Measurements from ENCODE around the gene VAT1L.

VAT1L gene

DNA sequence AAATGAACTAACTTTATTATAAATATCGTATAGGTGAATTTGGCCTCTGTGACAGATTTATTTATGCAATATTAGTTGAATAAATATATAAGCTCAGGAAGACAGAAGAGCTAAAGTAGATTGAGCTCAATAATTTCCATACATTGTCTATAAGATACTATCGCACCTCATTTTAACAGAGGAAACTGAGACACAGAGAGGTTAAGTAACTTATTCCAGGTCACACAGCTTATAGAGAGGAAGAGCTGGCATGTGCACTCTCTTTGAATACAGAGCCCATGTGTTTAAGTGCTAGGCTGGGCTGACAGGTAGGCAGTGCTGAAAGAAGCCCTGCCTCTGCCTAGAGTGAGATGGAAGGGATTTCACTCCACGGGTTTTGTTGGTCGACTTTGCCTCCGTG lies 48.4 kb downstream of the VAT1L start:
- DNase-seq, result no peak

DNA sequence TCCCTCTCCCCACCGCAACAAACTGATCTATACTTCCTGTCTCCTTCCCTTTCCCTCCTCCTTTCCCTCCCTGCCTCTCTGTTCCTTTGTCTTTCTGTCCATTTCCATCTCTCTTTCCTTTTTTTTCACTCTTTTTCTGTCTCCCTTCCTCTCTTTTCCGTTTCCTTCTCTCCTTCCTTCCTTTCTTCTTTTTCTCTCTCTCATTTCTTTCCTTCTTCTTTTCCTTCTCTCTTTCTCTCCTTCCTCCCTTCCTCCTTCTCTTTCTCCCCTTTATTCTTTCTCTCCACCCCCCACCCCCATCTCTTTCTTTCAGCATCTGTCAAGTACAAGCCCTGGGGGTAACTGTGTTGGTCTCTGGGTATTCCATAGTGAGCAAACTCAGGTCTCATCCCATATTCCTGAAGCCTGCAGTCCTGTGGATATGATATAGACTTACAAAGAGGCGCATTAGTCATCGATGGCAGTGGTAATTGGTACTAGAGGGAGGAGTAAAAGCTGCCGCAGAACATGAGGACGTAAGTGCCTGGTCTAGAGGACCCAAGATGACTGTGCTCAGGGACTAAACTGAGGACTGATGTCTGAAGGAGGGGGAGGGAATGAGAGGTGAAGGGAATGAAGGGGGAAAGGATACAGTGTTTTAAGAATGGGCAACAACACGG lies 50.4 kb downstream of the VAT1L start:
- DNase-seq, result no peak

DNA sequence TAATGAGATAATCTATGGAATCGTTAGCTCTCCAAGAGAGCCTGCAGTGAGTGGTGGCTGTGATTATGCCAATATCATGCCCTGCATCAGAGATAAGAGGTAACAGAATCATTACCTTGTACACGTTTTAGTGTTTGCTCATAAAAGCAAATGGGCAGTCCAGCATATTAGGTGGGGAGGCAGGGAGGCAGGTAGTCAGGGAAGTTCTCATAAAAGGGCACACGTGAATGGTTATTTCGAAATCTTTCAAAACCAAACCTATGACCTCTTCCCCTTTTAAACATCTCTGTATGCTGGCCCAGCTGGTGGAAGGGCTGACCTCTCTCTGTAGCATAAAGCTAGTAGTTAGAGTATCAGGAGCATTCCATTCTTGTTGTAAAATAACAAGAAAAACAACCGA lies 51.7 kb downstream of the VAT1L start:
- DNase-seq, result no peak

DNA sequence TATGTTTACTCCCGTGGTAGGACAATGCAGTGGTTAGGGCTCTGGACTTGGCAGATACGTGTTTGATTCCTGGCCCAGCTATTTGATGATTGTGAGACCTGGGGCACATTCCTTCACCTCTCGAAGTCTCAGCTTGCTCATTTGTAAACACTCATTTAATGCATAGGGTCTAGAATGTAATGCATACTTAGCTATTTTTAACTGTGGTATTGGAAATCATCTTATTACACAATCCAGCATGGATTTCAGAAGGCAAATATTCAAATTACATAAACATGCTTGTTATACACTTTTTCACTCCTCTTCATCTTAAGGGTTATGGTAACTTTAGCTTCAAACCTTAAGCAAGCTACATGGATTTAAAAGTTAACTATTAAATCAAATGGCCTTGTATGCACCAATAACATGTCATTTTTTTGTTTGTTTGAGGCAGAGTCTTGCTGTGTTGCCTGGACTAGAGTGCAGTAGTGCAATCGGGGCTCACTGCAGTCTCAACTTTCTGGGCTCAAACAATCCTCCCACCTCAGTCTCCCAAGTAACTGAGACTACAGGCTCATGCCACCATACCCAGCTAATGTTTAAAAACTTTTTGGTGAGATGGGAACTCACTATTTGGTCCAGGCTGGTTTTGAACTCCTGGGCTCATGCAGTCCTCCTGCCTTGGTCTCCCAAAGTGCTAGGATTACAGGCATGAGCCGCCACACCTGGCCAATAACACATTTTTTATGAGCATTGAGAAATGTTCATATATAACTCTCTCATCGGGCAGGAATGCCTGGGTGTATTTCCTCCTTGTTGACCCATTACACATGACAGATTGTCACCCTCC lies 52.5 kb downstream of the VAT1L start:
- DNase-seq, result no peak

DNA sequence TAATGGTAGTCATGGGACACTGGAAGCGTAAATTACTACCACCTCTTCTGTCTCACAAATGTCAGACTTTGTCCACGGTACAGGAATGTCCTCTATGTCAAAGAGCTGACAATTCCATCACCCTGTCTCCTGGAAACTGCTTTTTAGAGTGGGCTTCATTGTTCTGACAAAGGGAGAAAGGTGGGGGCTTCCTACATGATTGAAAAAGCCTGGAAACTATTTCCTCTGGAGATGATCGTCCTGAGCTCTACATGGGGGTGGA lies 53.1 kb downstream of the VAT1L start:
- no peak for DNase-seq

- DNase-seq, result no peak
These were observed 54.1 kb downstream of the VAT1L start for GRCh38 chr16:77842468-77842867.

GRCh38 chr16:77843405-77843804 lies 55.0 kb downstream of the VAT1L start:
- DNase-seq, result no peak

GRCh38 chr16:77844801-77845200 lies 56.4 kb downstream of the VAT1L start:
- no peak for DNase-seq

DNA sequence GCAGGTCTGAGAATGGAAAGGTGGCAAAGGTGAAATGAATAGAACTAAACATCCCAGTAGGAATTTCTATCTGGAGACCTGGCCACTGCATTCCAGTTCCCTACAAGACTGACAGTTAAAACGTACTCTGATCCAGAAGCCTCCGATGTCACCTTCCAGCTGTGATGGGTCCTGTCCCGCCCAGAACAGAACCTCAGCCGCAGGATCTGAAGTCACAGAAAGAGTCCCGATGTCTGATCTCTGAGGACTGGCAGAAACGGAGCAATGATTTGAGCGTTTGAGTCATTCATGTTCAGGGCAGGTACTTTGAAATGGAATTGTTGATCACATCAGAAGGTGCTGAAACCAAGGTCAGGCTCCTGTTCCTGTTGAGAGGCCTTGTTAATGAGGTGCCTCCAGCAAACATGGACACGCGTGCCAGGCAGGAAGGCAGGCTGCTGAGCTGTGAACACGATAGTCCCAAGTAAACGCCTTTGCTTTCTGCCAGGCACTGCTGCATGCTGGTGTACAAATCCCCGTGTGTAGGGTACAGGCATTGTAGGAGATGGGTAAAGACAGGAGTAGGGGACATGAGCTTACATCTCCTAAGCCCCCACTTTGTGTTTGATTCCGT lies 61.4 kb downstream of the VAT1L start:
- DNase-seq, result no peak

- no peak for DNase-seq
These were observed 62.4 kb downstream of the VAT1L start for GRCh38 chr16:77850636-77851333.

DNA sequence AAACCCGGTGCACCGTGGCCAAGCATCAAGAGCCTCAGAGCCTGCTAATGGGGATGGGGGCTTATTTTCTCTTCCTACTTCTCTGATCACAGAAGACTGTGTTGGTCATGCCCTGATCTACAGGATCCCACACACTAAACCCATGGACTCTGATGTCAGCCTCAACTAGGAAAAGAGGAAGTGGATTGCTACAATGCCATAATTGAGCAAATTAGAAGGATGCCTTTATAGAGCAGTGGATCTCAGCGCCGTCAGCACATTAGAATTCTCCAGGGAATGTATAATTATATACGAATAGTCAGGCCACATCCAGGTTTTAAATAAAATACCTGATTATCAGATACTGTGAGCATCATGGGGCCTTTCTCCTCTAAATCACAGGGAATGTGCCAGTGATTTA lies 64.8 kb downstream of the VAT1L start:
- DNase-seq, result no peak

DNA sequence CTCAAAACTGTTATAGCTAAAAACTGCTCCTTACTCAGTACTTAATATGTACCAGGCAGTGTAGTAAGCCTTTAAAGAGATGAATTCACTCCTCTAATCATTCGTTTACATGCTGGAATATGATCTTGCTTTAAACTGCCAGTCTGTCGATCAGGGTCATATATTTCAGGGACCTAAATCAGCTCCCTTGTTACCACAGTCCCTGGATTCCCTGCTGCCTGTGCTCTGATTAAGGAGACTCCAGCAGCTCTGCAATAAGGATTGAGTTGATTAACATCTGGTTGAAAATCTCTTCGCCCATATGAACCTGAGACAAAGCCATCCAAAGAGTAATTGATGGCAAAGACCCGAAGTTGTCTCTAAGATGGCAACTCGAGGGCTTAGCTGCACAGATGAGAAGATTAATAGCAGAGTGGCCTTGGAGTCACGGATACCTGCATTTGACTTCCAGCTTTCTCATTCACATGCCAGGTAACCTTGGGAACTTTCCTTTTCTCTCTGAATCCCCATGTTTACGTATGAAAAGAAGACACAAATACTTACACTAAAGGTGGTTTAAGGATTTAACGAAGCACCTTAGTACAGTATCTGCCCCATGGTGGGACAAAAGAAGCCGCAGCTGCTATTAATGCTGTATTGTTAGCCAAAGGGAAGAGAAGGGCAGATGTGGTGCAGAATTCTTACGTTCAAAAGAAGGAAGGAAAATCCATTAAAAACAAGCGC lies 68.2 kb downstream of the VAT1L start:
- DNase-seq, result no peak

GRCh38 chr16:77858060-77858459 lies 69.7 kb downstream of the VAT1L start:
- no peak for DNase-seq

DNA sequence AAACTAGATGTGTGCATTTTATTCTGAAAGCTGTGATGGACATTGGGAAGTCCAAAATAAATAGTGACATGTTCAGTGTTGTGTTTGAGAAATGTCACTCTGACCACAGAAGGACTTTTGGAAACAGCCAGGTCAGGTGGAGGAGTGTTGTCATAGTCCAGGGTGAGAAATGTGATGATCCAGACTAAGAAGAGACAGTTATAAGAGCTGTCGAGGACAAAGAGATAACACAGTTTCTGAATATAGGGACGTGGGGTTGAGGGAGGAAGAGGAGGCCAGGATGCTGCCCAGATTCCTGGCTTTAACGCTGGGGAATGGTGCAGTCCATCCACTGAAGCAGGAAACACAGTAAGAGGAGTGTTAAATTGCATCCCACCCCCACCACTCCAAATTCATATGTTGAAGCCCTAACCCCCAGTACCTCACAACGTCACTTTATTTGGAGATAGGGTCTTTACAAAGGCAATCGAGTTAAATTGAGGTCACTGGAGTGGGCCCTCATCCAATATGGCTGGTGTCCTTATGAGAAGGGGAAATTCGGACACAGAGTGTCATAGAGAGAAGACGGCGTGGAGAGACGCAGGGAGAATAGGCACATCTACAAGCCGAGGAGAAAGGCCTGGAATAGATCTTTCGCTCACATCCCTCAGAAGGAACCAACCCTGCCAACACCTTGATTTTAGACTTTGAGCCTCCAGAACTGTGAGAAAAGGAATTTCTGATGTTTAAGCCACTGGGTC lies 71.3 kb downstream of the VAT1L start:
- no peak for DNase-seq

DNA sequence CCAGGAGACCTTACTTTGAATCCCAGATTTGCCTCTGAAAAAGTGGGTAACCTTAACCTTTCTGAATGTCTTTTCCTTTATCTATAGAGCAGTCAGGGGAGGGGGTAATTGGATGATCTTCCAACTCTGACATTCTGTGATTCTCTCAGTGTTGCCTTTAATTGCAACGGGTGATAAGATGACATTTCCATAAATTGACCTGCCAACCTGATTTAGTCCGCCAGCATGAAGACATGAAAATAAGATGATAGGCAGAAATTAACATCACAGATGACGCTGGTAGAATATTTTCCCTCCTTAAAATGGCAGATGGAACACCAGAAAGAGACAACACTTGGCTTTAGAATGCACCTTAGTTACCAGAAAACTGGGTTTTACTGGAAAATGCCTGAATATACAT lies 72.6 kb downstream of the VAT1L start:
- DNase-seq, result no peak

GRCh38 chr16:77863250-77863649 lies 74.9 kb downstream of the VAT1L start:
- DNase-seq, result no peak

- no peak for DNase-seq
These were observed 78.4 kb downstream of the VAT1L start for GRCh38 chr16:77866752-77867151.

DNA sequence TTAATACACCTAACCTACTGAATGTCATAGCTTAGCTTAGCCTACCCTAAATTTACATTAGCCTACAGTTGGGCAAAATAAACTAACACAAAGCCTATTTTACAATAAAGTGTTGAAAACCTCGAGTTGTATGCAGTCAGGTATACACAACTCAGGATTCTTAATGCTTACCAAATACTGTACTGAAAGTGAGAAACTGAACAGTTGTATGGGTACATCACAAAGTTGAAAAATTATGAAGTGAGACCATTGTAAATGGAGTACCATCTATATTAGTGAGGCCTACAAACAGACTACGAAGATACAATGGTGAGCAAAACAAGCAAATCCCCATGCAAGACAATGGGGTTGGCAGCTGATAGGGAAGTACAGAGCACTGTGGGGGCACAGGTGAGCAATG lies 79.7 kb downstream of the VAT1L start:
- DNase-seq, result no peak

- DNase-seq, result peak; percentile 22
These were observed 80.1 kb downstream of the VAT1L start for GRCh38 chr16:77868478-77868877.

DNA sequence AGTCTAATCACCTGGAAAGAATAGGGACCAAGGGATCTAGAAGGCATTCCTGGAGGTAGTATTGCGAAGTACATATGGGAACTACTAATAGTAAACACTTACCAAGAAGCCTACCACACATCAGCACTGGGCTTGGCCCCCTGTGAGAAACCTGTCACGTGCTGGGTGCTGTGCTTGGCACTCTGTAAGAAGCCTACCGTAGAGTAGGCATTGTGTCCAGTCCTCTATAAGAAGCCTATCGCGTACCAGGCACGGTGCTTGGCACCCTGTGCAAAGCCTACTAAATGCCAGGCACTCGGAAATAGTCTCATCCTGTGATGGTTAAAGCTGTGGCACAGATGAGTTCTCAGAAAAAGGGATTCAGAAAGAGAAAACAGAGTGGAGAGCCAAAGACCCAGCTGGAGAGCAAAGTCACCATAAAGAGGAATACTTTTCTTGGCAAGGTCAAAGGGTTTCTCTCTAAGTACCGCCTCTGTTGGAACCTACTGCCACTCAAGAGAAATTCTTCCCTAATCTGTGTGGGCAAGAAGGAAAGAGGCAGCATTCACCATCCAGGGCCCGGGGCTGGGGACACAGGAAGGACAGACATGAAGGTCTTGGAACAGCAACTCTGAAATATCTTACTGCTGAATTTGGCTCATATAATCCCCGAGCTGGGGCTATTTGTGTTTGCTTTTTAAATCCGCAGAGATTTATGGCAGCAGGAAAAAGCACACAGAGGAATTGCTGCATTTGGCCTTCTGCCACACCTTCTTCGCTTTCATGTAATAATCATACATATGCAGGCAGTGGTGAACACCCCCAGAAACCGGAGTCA lies 81.8 kb downstream of the VAT1L start:
- no peak for DNase-seq

- no peak for DNase-seq
These were observed 83.6 kb downstream of the VAT1L start for GRCh38 chr16:77871932-77872331.

GRCh38 chr16:77873066-77873465 lies 84.7 kb downstream of the VAT1L start:
- DNase-seq, result no peak
